Kidney epithelial cell (primary cell): Measurements from ENCODE around the gene C3orf33. TPM values are rescaled to one million over a fixed set of nuclear protein-coding genes. Genes with fewer than 3 reads are reported as not detected.

Source experiments
- DNase-seq: peaks from one replicate; pipeline ENCODE4 v3.0.0-alpha.2; 2010; ENCODE audit warnings: low read depth
- H3K27me3 ChIP-seq: 2 replicates; pipeline ENCODE4 v1.6.0; 2011; ENCODE audit warnings: low read length; ENCODE audit not compliant: control insufficient read depth, insufficient read depth
- H3K36me3 ChIP-seq: 2 replicates; pipeline ENCODE4 v1.5.1; 2011; ENCODE audit warnings: low read length; ENCODE audit not compliant: control insufficient read depth, insufficient read depth
- H3K4me3 ChIP-seq: 2 replicates; pipeline ENCODE4 v1.5.1; 2011; ENCODE audit warnings: low read depth, mild to moderate bottlenecking, control low read depth, low read length
- CTCF ChIP-seq: IDR thresholded peaks from 2 replicates; pipeline ENCODE4 v1.5.1; 2011; ENCODE audit warnings: mild to moderate bottlenecking, moderate library complexity, low read length, control low read depth, inconsistent platforms; ENCODE audit not compliant: insufficient read depth, poor library complexity, severe bottlenecking
- total RNA-seq: library from RNA; depleted of rRNA; stranded (reverse); fragments of >200 nt; gene quantifications from 2 replicates; pipeline ENCODE4 v1.2.3, GENCODE V29; 2015

Gene C3orf33
- total RNA-seq, 1 donor from 2014 or later, result 3.9 TPM

- DNase-seq, result no peak
- no peak overlapping the region for H3K4me3 ChIP-seq
- H3K36me3 ChIP-seq, result no peaks in the 10 kb centered on the region
- no peak for TF ChIP-seq CTCF
- H3K27me3 ChIP-seq, result no peaks in the 10 kb centered on the region
Observed at GRCh38 chr3:155778462-155778861, 27.6 kb downstream of the C3orf33 start.

- no peak for DNase-seq
- Histone ChIP-seq H3K4me3 (no peak overlapping the region), H3K36me3 (no peaks in the 10 kb centered on the region), H3K27me3 (no peaks in the 10 kb centered on the region)
- TF ChIP-seq CTCF, result no peak
Observed at GRCh38 chr3:155772801-155773200, 33.3 kb downstream of the C3orf33 start.

- no peak for DNase-seq
- H3K27me3 ChIP-seq, result no peaks in the 10 kb centered on the region
- no peak for TF ChIP-seq CTCF
- no peak overlapping the region for H3K4me3 ChIP-seq
- no peaks in the 10 kb centered on the region for H3K36me3 ChIP-seq
Observed at GRCh38 chr3:155771126-155771525, 35.0 kb downstream of the C3orf33 start.

GRCh38 chr3:155766206-155766605 is 39.9 kb downstream of the C3orf33 start:
- no peak for TF ChIP-seq CTCF

GRCh38 chr3:155763870-155764463 is 42.1 kb downstream of the C3orf33 start:
- H3K27me3 ChIP-seq, result no peaks in the 10 kb centered on the region
- DNase-seq, result no peak
- no peak overlapping the region for H3K4me3 ChIP-seq
- no peak for TF ChIP-seq CTCF
- no peaks in the 10 kb centered on the region for H3K36me3 ChIP-seq

More at GRCh38 chr3:155766206-155766605, 39.9 kb downstream of the C3orf33 start:
- Histone ChIP-seq H3K36me3 (no peaks in the 10 kb centered on the region), H3K4me3 (no peak overlapping the region), H3K27me3 (no peaks in the 10 kb centered on the region)
- DNase-seq, result no peak

GRCh38 chr3:155760653-155761052 is 45.4 kb downstream of the C3orf33 start:
- no peaks in the 10 kb centered on the region for H3K36me3 ChIP-seq
- no peaks in the 10 kb centered on the region for H3K27me3 ChIP-seq
- DNase-seq, result no peak
- H3K4me3 ChIP-seq, result no peak overlapping the region
- TF ChIP-seq CTCF, result no peak
